ENCODE data around the gene PPCS. TPM values are rescaled to one million over a fixed set of nuclear protein-coding genes. Genes with fewer than 3 reads are reported as not detected.

PPCS gene
- total and polyA plus RNA-seq, 2 of the 4 experiments (the other 2 are of a cell fraction) = 8.2 to 18.9 TPM

DNA sequence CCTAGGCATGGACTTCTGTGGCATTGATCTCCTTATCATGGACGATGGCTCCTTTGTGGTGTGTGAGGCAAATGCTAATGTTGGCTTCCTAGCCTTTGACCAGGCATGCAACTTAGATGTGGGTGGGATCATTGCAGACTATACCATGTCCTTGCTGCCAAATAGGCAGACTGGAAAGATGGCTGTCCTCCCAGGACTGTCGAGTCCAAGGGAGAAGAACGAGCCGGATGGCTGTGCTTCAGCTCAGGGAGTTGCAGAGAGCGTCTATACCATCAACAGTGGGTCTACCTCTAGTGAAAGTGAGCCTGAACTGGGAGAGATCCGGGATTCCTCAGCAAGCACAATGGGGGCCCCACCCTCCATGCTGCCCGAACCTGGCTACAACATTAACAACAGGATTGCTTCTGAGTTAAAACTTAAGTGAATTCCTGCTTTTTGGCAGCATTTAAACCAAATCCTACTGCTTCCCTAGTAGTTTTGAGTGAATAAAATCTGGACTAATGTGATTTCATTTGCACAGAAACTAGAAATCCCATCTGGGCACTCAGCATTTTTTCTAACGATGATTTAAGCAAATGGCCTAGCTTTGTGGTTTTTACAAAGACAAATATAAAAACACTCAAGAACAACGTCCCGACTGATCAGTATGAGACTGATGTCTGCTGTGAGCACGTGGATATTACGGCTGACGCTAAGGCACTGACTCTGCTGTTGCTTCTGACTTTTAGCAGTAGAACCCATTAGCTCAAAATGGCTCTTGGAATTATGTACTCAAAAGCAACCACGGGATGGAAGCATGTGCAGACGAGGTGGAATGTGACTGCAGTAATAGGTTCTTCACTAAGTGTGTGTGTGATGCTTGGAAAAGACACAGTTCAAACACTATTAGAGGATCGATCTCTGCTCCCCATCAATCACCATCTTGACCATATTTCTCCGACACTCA lies 41.5 kb upstream of the PPCS start:
- H3K79me1 ChIP-seq (ENCODE audit: low read depth in 1 of 2, low read length in 2 of 2) = no peaks in the 10 kb centered on the region
- intact Hi-C loops (cut with micrococcal nuclease) (no loop called here), dilution Hi-C loops (cut with HindIII; ENCODE audit: low sequenced_read_pairs, unreplicated experiment) (no loop called here), in situ Hi-C loops (cut with MboI; ENCODE audit: low sequenced_read_pairs) (no loop called here)
- H3K9ac ChIP-seq (ENCODE audit: low read depth, low read length) = no peak overlapping the region
- H3K9me3 ChIP-seq (ENCODE audit: control insufficient read depth, insufficient read depth, low read length) = no peaks in the 10 kb centered on the region
- WGBS, 2 experiments (ENCODE audit: extremely low coverage in 2 of 2, insufficient read length in 1 of 2) = 57% methylated on average over 6 of the region's 17 CpGs; no CpG with 5 or more reads in 1 of the 2 experiments
- no peak overlapping the region for H4K91ac ChIP-seq (ENCODE audit: insufficient read depth, low read depth, low read length)
- no peak overlapping the region for H4K5ac ChIP-seq (ENCODE audit: low read depth, low read length)
- H3K14ac ChIP-seq (replicated peaks; ENCODE audit: low read depth, low read length) = no peak overlapping the region
- no peaks in the 10 kb centered on the region for H4K20me1 ChIP-seq (ENCODE audit: insufficient read depth, low read length)
- CTCF ChIA-PET = no interaction called here
- DNase-seq (no peak), ATAC-seq (ENCODE audit: low read depth) (no peak)
- H2BK5ac ChIP-seq (ENCODE audit: low read depth, low read length, poor library complexity, severe bottlenecking) = no peak overlapping the region
- no peak overlapping the region for H3K23ac ChIP-seq (ENCODE audit: low read depth, low read length)
- no peak overlapping the region for H3K27ac ChIP-seq (ENCODE audit: insufficient read depth, low read length)
- no peak overlapping the region for H2AK5ac ChIP-seq (ENCODE audit: low read depth, low read length)
- no peak overlapping the region for H3K56ac ChIP-seq (ENCODE audit: extremely low read depth, insufficient read depth, low read length)
- H3K36me3 ChIP-seq (ENCODE audit: control insufficient read depth, insufficient read depth, low read length) = no peaks in the 10 kb centered on the region
- no peak for TF ChIP-seq SMC3 (IDR thresholded peaks at IDR 0.05; ENCODE audit: low read depth, low read length)
- TF ChIP-seq, protein P1, sequence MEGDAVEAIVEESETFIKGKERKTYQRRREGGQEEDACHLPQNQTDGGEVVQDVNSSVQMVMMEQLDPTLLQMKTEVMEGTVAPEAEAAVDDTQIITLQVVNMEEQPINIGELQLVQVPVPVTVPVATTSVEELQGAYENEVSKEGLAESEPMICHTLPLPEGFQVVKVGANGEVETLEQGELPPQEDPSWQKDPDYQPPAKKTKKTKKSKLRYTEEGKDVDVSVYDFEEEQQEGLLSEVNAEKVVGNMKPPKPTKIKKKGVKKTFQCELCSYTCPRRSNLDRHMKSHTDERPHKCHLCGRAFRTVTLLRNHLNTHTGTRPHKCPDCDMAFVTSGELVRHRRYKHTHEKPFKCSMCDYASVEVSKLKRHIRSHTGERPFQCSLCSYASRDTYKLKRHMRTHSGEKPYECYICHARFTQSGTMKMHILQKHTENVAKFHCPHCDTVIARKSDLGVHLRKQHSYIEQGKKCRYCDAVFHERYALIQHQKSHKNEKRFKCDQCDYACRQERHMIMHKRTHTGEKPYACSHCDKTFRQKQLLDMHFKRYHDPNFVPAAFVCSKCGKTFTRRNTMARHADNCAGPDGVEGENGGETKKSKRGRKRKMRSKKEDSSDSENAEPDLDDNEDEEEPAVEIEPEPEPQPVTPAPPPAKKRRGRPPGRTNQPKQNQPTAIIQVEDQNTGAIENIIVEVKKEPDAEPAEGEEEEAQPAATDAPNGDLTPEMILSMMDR (conservative IDR thresholded peaks at IDR 0.05; ENCODE audit: low read depth, low read length) = no peak
- no peak for TF ChIP-seq CHD1 (IDR thresholded peaks at IDR 0.05; ENCODE audit: low read depth, low read length)
- no peak for TF ChIP-seq MAZ (IDR thresholded peaks at IDR 0.05; ENCODE audit: borderline replicate concordance, low read depth, low read length)
- no peak for TF ChIP-seq MAFK (IDR thresholded peaks at IDR 0.05; ENCODE audit: low read depth, low read length)
- no peak for TF ChIP-seq BHLHE40 (IDR thresholded peaks at IDR 0.05; ENCODE audit: low read depth, low read length)
- TF ChIP-seq, protein P2, sequence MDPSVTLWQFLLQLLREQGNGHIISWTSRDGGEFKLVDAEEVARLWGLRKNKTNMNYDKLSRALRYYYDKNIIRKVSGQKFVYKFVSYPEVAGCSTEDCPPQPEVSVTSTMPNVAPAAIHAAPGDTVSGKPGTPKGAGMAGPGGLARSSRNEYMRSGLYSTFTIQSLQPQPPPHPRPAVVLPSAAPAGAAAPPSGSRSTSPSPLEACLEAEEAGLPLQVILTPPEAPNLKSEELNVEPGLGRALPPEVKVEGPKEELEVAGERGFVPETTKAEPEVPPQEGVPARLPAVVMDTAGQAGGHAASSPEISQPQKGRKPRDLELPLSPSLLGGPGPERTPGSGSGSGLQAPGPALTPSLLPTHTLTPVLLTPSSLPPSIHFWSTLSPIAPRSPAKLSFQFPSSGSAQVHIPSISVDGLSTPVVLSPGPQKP (IDR thresholded peaks at IDR 0.05; ENCODE audit: borderline replicate concordance, low read depth, low read length) = no peak
- no peak for TF ChIP-seq RAD21 (IDR thresholded peaks at IDR 0.05; ENCODE audit: low read length)
- TF ChIP-seq CEBPB (IDR thresholded peaks at IDR 0.05; ENCODE audit: low read depth, low read length) = no peak
- no peak for TF ChIP-seq RFX5 (IDR thresholded peaks at IDR 0.05; ENCODE audit: low read depth, low read length)
- TF ChIP-seq NFE2L2 (IDR thresholded peaks at IDR 0.05; ENCODE audit: low read depth, low read length) = no peak
- TF ChIP-seq RCOR1 (IDR thresholded peaks at IDR 0.05; ENCODE audit: insufficient replicate concordance, low read length) = no peak
- BruUV-seq (replicated peaks) = no TSS peak
- H2AK9ac ChIP-seq (replicated peaks; ENCODE audit: low read depth, low read length, poor library complexity) = no peak overlapping the region
- no peak overlapping the region for H2BK15ac ChIP-seq (ENCODE audit: low read depth, low read length)
- H4K8ac ChIP-seq (ENCODE audit: low read depth in 2 of 2, low read length in 2 of 2) = no peak overlapping the region
- POLR2A ChIA-PET (ENCODE audit: unreplicated experiment) = no interaction called here
- H3K4me1 ChIP-seq (ENCODE audit: control insufficient read depth, insufficient read depth, low read length) = no peaks in the 10 kb centered on the region
- no peak overlapping the region for H3K4me3 ChIP-seq (ENCODE audit: insufficient read depth, low read depth, low read length)
- H2BK20ac ChIP-seq (ENCODE audit: low read depth, low read length) = no peak overlapping the region
- H2AFZ ChIP-seq (replicated peaks; ENCODE audit: low read length, poor library complexity) = no peak overlapping the region
- no peaks in the 10 kb centered on the region for H3K9me1 ChIP-seq (ENCODE audit: insufficient read depth, low read length)
- no peak overlapping the region for H3K18ac ChIP-seq (ENCODE audit: low read depth, low read length)
- H3K4ac ChIP-seq (ENCODE audit: low read depth, low read length) = no peak overlapping the region
- H3K4me2 ChIP-seq (ENCODE audit: low read depth, low read length) = no peak overlapping the region
- no peak overlapping the region for H2BK120ac ChIP-seq (ENCODE audit: low read depth, low read length)
- H3K27me3 ChIP-seq (ENCODE audit: control insufficient read depth, insufficient read depth, low read length) = peaks cover 14% of the 10 kb centered on the region

All from IMR-90 (cell line).